HPDE6-E6E7 (cell line): ENCODE results near the gene PRRX2.
"Not testable (repeated sequence)": the region's sequence is repeated elsewhere in the genome, so short reads cannot be mapped to it uniquely, and the experiment has no call there.

ENCODE experiments used
- DNase-seq: peaks from one replicate; pipeline ENCODE4 v3.0.0; 2011; ENCODE audit warnings: missing footprints; ENCODE audit errors: extremely low spot score

PRRX2 gene

DNA sequence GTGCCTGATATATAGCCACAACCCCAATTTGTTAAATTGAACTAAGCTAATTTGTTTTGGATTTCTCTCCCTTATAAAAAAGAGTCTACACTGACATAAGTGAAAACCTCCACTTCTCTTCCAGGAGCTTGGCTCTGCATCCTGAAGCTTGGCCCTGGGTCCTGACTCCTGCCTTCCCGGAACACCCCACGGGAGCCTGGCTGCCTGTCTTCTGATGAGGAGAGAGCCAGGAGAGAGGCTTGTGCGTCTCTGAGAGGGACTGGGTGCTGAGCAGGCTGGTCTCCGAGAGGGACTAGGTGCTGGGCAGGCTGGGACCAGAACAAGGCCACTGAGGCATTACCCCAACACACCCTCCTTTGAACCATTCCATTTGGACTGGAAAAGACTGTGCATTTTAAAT, 93.9 kb downstream of the PRRX2 start:
- no peak for DNase-seq

DNA sequence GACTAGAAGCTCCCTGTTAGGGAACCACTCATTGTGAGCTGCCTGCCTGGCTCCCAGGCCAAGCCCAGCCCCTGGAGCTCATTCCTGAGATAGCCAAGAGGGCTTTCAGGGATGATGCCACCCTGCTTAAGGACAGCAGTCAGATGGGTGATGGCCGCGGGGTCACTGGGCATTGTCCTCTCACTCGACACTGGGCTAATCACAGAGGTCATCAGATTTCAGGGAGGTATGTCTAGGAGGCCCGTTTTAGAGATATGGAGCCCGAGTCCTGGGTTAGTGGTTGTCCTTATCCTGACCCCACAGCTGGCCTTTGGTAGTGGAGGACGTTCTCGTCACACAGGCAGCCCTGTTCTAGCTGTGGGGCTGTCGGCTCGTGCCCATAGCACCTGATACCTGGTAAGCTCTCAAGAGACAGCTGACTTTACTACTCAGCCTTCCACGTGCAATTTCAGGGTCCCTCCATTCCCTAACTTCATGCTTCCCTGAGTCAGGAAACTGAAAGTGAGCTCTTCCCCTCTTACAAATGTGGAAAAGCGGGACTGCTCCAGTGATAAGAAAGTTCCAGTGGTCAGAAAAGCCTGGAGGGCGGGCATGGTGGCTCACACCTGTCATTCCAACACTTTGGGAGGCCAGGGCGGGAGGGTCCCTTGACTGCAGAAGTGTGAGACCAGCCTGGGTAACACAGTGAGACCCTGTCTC, 94.5 kb downstream of the PRRX2 start:
- no peak for DNase-seq

DNA sequence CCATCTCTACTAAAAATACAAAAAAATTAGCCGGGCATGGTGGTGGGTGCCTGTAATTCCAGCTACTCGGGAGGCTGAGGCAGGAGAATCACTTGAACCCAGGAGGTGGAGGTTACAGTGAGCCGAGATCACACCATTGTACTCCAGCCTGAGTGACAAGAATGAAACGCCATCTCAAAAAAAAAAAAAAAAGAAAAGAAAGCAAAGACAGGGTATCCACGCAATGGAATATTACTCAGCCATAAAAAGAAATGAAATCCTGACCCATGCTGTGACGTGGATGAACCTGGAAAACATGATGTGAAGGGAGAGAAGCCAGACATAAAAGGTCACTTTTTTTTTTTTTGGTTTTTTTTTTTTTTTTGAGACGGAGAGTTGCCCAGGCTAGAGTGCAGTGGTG, 95.3 kb downstream of the PRRX2 start:
- not testable (repeated sequence) for DNase-seq

DNA sequence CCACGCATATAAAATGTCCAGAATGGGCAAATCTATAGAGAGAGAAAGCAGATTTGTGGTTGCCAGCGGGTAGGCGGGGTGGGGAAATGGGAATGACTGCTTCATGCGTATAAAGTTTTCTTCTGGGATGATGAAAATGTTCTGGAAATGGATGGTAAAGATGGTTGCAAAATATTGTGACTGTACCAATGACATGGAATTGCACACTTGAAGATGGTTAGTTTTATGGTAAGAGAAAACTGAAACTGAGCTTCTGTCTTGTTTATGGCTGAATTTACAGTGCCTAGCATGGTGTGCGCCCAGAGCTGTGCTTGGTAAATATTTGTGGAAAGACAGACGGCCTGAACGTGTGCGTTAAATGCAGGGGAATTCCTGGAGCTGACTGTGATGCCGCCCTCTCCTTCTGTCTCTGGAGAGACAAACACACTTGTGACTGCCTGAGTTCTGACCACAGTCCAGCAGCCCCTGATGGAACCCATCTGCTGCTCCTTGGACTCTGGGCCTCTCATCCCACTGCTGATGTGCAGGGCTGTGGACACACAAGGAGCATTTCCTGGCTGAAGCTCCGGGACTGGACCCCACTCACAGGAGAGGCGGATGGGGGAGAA, 96.0 kb downstream of the PRRX2 start:
- no peak for DNase-seq

DNA sequence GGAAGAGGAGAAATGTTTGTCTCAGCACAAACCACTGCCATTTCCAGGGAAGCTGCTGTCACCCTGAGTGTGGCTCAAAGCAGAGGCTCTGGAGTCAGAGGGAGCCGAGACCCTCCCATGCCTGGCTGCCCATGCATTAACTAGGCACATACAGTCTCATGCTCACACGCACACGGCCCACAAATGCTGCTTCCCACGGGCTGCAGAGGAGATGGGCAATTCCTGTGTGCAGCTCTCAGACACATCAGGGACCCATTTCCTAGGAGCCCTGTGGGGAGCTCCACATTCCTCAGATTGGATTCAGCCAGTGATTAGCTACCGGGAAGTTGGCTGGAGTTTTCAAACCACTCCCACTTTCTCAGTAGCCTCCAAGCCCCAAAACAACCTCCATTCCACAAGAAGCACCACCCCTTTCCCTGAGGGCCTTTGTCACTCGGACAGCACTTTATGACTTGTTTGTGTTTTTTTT, 96.5 kb downstream of the PRRX2 start:
- DNase-seq, result no peak

DNA sequence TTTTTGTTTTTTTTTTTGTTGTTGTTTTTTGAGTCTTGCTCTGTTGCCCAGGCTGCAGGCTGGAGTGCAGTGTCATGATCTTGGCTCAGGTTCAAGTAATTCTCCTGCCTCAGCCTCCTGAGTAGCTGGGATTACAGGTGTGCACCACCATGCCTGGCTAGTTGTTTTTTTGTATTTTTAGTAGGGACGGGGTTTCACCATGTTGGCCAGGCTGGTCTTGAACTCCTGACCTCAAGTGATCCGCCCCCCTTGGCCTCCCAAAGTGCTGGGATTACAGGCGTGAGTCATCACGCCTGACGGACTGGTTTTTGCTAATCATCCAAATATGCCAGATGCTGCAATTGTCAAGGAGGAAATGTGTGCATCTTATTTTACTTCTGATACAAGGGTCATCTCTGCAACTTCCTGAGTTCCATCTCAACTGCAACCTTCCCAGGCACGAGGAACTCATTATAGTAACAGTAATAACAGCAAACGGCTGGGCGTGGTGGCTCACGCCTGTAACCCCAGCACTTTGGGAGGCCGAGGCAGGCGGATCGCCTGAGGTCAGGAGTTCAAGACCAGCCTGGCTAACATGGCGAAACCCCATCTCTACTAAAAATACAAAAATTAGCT, 97.0 kb downstream of the PRRX2 start:
- not testable (repeated sequence) for DNase-seq

DNA sequence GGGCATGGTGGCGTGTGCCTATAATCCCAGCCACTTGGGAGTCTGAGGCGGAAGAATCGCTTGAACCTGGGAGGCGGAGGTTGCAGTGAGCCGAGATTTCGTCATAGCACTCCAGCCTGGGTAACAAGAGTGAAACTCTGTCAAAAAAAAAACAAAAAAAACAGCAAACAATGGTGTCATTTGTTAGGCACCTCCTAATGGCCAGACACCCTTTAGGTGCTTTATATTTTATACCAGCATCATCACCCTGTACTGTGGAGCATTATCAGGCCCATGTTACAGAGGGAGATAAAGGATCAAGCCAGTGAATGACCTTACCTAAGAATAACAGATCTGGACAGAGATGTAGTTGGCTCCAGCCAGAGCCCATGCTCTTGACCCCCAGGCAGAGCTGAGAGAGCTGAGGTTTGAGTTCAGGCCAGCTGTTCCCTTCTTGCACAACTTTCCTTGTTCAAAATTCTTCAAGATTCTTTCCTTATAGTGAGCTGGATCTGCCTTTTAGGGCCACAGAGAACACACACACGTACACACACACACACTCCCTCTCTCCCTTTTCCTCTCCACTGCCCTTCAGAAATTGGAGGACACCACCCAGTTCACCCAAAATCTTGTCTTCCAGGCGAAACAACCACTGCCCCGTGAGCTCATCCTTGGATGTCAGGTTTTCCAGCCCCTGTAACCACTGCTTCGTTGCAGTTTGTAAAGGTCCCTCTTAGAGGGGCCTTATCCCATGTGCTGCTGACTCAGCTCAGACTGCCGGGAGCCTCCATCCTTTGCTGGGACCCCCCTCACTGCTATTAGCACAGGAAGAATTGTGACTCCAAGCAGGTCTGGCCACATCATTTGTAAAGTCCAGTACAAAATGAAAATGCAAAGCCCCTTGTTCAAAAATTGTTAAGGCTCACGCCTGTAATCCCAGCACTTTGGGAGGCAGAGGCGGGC, 97.8 kb downstream of the PRRX2 start:
- DNase-seq, result no peak

DNA sequence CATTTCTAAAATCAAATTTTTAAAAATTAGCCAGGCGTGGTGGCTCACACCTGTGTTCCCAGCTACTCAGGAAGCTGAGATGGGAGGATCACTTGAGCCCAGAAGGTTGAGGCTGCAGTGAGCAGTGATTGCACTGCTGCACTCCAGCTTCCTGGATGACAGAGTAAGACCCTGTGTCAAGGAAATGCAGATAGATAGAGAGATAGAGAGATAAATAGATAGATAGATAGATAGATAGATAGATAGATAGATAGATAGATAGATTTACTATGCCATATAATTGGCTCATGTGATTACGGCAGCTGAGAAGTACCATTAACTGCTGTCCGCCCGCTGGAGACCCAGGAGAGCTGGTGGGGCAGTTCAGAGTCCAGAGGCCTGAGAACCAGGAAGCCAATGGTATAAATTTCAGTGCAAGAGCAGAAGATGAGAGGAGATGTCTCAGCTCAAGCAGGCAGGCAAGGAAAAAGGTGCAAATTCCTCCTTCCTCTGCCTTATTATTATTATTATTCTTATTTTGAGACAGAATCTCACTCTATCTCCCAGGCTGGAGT, 100.4 kb downstream of the PRRX2 start:
- DNase-seq, result no peak

DNA sequence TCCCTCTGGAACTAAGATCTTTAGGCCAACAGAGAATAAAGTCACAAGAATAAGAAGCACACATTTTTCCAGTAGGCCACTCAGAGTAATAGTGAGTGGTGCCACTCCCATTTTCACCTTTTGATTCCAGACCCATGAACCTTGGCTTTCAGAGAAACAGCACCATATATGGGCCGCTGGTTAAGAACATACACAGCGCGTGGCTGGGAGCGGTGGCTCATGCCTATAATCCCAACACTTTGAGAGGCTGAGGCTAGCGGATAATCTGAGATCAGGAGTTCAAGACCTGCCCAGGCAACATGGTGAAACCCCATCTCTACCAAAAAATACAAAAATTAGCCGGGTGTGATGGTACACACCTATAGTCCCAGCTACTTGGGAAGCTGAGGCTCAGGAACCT, 103.0 kb downstream of the PRRX2 start:
- DNase-seq, result no peak

DNA sequence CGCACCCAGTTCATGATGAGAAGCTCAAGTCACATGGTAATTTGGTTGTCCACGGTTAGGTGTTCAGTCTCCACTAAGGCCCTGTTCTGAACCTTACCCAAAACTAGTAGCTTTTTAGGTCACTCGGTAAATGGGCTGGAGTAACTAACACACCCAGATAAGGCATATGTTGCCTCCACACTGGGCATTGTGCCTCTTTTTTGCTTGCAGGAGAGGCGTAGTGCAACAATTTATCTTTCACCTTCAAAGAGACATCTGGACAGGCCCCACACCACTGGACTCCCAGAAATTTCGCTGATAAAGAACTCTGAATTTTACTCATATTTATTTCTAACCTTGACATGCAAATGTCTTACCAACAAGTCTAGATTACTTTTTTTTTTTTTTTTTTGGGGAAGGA, 104.2 kb downstream of the PRRX2 start:
- no peak for DNase-seq

DNA sequence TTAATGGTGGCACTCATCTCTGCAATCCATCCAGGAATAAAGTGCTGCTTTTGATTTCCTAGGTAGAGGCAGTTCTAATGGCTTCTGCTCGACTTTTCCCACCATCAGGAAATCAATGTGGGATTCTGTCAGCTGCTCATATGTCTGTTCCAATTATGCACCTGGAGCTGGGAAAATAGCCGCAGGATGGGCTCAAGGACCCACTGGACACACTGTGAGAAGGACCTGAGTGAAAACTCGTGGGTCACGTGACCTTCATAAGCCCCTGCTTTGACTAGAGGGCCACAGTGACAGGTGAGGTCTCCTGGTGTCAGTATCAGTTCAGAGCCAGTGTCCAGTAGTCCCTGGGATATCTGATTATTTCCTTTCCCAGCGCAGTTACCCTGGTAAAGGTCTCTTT, 105.3 kb downstream of the PRRX2 start:
- no peak for DNase-seq
